Esophagus muscularis mucosa (tissue), 4 donors: ENCODE measurements around the gene BASP1. TPM values are rescaled to one million over a fixed set of nuclear protein-coding genes. Genes with fewer than 3 reads are reported as not detected.

Experiments
- DNase-seq: peaks from one replicate; pipeline ENCODE4 v3.0.0-alpha.2; 2017; ENCODE audit errors: extremely low spot score
- H3K27ac ChIP-seq, 4 donors: fragments of 200-600 bp; sonication (generic); replicated peaks in 1 of 4; 1 replicate in 3 of 4; 2 replicates in 1 of 4; pipeline ENCODE4 v1.5.1; 2016 to 2019; ENCODE audit warnings: mild to moderate bottlenecking in 1 of 4
- H3K27me3 ChIP-seq, 4 donors: fragments of 200-600 bp; sonication (generic); one replicate each; pipeline versions ENCODE4 v1.5.1 to v1.6.0; 2016 to 2019
- H3K36me3 ChIP-seq, 4 donors: fragments of 200-600 bp; sonication (generic); one replicate each; pipeline ENCODE4 v1.5.1; 2016 to 2019
- H3K4me1 ChIP-seq, 4 donors: fragments of 200-600 bp; sonication (generic); one replicate each; pipeline ENCODE4 v1.5.1; 2016 to 2019
- H3K4me3 ChIP-seq, 4 donors: fragments of 200-600 bp; sonication (generic); 1 replicate in 2 of 4; 2 replicates in 2 of 4; pipeline ENCODE4 v1.5.1; 2016 to 2019; ENCODE audit warnings: mild to moderate bottlenecking in 4 of 4, moderate library complexity in 1 of 4
- H3K9me3 ChIP-seq, 4 donors: fragments of 200-600 bp; sonication (generic); 1 replicate in 3 of 4; 2 replicates in 1 of 4; pipeline ENCODE4 v1.5.1; 2016 to 2019
- EP300 ChIP-seq: sonication (generic); formaldehyde crosslinking; IDR thresholded peaks from one replicate; pipeline ENCODE4 v1.6.1; 2017; ENCODE audit warnings: antibody characterized with exemption
- POLR2A ChIP-seq: fragments of 450-650 bp; IDR thresholded peaks from one replicate; pipeline ENCODE4 v1.6.1; 2017; ENCODE audit warnings: antibody characterized with exemption, moderate library complexity, mild to moderate bottlenecking, low read depth
- POLR2AphosphoS5 ChIP-seq, 2 donors: sonication (generic); formaldehyde crosslinking; IDR thresholded peaks; one replicate each; pipeline ENCODE4 v1.6.1; 2017; ENCODE audit warnings: antibody characterized with exemption in 2 of 2
- WGBS: methylation state at CpG from one replicate; pipeline ENCODE4 v1.1.5; 2018; 5-methylcytosine and 5-hydroxymethylcytosine counted together
- intact Hi-C: fragments of 100-400 bp; cut with DNase I; formaldehyde crosslinking; loops from one replicate; pipeline ENCODE4 v1.15.1; 2023
- total RNA-seq, 4 donors: library from RNA; depleted of rRNA; stranded (reverse); fragments of >200 nt; gene quantifications; one replicate each; pipeline versions ENCODE4 v1.1.0 to v1.2.1, GENCODE V29; 2016
- TF ChIP-seq, protein P1 (sequence below), 3 experiments: fragments of 200-600 bp in 2 of 3; fragments of 450-650 bp in 1 of 3; sonication (generic) in 2 of 3; IDR thresholded peaks; one replicate each; pipeline ENCODE4 v1.5.1; 2017 to 2019; ENCODE audit warnings: antibody characterized with exemption in 3 of 3, mild to moderate bottlenecking in 2 of 3, moderate library complexity in 1 of 3

The BASP1 gene
- total RNA-seq, 4 donors from 2014 or later: 5.4 to 19.7 (median 6.6) TPM

DNA sequence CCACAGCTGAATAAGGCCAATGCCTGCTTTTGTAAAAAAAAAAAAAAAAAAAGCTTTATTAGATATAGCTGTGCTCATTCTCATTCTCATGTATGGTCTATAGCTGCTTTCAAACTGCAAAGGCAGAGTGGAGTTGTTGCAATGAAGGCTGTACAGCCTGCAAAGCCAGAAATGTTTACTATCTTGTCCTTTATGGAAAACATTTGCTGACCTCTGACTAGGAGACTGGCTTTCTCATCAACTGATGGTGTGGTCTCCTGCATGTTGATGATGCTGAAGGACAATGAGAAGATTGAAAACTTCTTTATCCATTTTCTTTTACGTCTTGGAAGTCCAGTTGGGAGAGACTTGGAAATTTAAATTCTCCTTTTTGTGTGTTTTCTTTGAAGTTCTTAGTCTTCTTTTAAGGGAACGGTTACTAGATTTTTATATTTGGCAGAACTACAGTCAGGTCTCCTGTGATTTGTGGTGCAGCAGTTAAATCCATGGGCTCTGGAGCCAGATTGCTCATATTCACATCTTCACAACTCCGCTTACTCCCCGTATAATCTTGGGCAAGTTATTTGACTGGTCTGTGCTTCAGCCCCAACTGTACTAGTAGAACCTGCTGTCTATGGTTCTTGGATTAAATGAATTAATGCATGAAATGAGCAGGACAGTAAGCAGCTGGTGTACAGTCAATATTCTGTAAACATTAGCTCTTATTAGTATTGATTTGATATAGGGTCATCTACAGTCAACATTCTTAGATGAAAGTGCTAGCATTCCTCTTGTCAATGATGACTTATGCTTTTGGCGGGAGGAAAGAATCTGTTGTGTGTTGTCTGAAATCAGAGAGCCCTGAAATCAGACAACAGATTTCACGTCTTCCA, 39.7 kb upstream of the BASP1 start:
- no peaks in the 10 kb centered on the region for H3K36me3 ChIP-seq
- peaks cover 0 to 3% (median 0%) of the 10 kb centered on the region in 4 donors for H3K4me1 ChIP-seq
- no peak for DNase-seq
- H3K9me3 ChIP-seq: no peaks in the 10 kb centered on the region
- H3K27me3 ChIP-seq: no peaks in the 10 kb centered on the region
- TF ChIP-seq EP300 (no peak), POLR2AphosphoS5 (IDR thresholded peaks at IDR 0.05) (no peak), POLR2A (no peak)
- TF ChIP-seq, protein P1, sequence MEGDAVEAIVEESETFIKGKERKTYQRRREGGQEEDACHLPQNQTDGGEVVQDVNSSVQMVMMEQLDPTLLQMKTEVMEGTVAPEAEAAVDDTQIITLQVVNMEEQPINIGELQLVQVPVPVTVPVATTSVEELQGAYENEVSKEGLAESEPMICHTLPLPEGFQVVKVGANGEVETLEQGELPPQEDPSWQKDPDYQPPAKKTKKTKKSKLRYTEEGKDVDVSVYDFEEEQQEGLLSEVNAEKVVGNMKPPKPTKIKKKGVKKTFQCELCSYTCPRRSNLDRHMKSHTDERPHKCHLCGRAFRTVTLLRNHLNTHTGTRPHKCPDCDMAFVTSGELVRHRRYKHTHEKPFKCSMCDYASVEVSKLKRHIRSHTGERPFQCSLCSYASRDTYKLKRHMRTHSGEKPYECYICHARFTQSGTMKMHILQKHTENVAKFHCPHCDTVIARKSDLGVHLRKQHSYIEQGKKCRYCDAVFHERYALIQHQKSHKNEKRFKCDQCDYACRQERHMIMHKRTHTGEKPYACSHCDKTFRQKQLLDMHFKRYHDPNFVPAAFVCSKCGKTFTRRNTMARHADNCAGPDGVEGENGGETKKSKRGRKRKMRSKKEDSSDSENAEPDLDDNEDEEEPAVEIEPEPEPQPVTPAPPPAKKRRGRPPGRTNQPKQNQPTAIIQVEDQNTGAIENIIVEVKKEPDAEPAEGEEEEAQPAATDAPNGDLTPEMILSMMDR (IDR thresholded peaks at IDR 0.05): no peak
- WGBS: 66% methylated on average over 6 of the region's 6 CpGs
- no peak overlapping the region for H3K4me3 ChIP-seq
- intact Hi-C loops: no loop called here
- no peak overlapping the region for H3K27ac ChIP-seq

- no peaks in the 10 kb centered on the region for H3K9me3 ChIP-seq
- H3K4me3 ChIP-seq: no peak overlapping the region
- no peak overlapping the region for H3K27ac ChIP-seq
- DNase-seq: no peak
- H3K36me3 ChIP-seq: no peaks in the 10 kb centered on the region
- peaks cover 0 to 3% (median 0%) of the 10 kb centered on the region in 4 donors for H3K4me1 ChIP-seq
- WGBS: 56% methylated on average over 2 of the region's 2 CpGs
- no peaks in the 10 kb centered on the region for H3K27me3 ChIP-seq
- intact Hi-C loops: no loop called here
- TF ChIP-seq POLR2AphosphoS5 (IDR thresholded peaks at IDR 0.05) (no peak), EP300 (no peak), POLR2A (no peak)
- TF ChIP-seq, protein P1 (IDR thresholded peaks at IDR 0.05): no peak
Measured at GRCh38 chr5:17178373-17178675, 39.1 kb upstream of the BASP1 start.

GRCh38 chr5:17180330-17180843, 37.0 kb upstream of the BASP1 start:
- Histone ChIP-seq H3K27ac (no peak overlapping the region), H3K4me3 (no peak overlapping the region)

GRCh38 chr5:17180864-17181723, 36.3 kb upstream of the BASP1 start:
- H3K4me1 ChIP-seq: peaks cover 0 to 3% (median 0%) of the 10 kb centered on the region in 4 donors
- no peaks in the 10 kb centered on the region for H3K27me3 ChIP-seq
- intact Hi-C loops: loop anchor here (10.0 kb wide), 1 partner anchor 246 kb away; the partner anchor contains the start of gene MYO10
- no peak for DNase-seq
- no peak overlapping the region for H3K27ac ChIP-seq
- H3K9me3 ChIP-seq: no peaks in the 10 kb centered on the region
- no peak overlapping the region for H3K4me3 ChIP-seq
- H3K36me3 ChIP-seq: no peaks in the 10 kb centered on the region
- TF ChIP-seq POLR2AphosphoS5 (IDR thresholded peaks at IDR 0.05) (no peak), POLR2A (no peak), EP300 (no peak)
- TF ChIP-seq, protein P1 (IDR thresholded peaks at IDR 0.05): no peak
- 81% methylated on average over 9 of the region's 11 CpGs for WGBS

More at GRCh38 chr5:17180330-17180843, 37.0 kb upstream of the BASP1 start:
- DNase-seq: no peak
- Histone ChIP-seq H3K36me3 (no peaks in the 10 kb centered on the region), H3K4me1 (peaks cover 0 to 3% (median 0%) of the 10 kb centered on the region in 4 donors), H3K27me3 (no peaks in the 10 kb centered on the region), H3K9me3 (no peaks in the 10 kb centered on the region)
- TF ChIP-seq POLR2A (no peak), POLR2AphosphoS5 (IDR thresholded peaks at IDR 0.05) (no peak), EP300 (no peak)
- TF ChIP-seq, protein P1 (IDR thresholded peaks at IDR 0.05): no peak
- 87% methylated on average over 6 of the region's 6 CpGs for WGBS
- intact Hi-C loops: loop anchor here (10.0 kb wide), 1 partner anchor 246 kb away; the partner anchor contains the start of gene MYO10
